ENCODE results near the gene MGAT2. TPM values are rescaled to one million over a fixed set of nuclear protein-coding genes. Genes with fewer than 3 reads are reported as not detected.

Gene MGAT2
- total RNA-seq, 1 donor from 2014 or later, result 32.3 TPM

GRCh38 chr14:49622022-49622607 is 1.5 kb downstream of the MGAT2 start:
- no peak for TF ChIP-seq CTCF (conservative IDR thresholded peaks at IDR 0.05)
- H3K9me3 Mint-ChIP-seq, result no peaks in the 10 kb centered on the region
- DNase-seq (ENCODE audit: low read depth, low spot score), result no peak
- peaks cover 17% of the 10 kb centered on the region for H3K36me3 Mint-ChIP-seq (ENCODE audit: low read depth)
- peak overlapping the region; percentile 100 for H3K4me3 Mint-ChIP-seq
- H3K27ac Mint-ChIP-seq (ENCODE audit: unreplicated experiment), result peak overlapping the region; percentile 87
- H3K27me3 Mint-ChIP-seq (ENCODE audit: low read depth), result no peaks in the 10 kb centered on the region
- H3K4me1 Mint-ChIP-seq, result peaks cover 40% of the 10 kb centered on the region

- no peak for TF ChIP-seq CTCF (conservative IDR thresholded peaks at IDR 0.05)
- no peak for DNase-seq (ENCODE audit: low read depth, low spot score)
- no peak overlapping the region for H3K27ac Mint-ChIP-seq (ENCODE audit: unreplicated experiment)
- H3K27me3 Mint-ChIP-seq (ENCODE audit: low read depth), result no peaks in the 10 kb centered on the region
- H3K9me3 Mint-ChIP-seq, result no peaks in the 10 kb centered on the region
- peaks cover 17% of the 10 kb centered on the region for H3K36me3 Mint-ChIP-seq (ENCODE audit: low read depth)
- peak overlapping the region; percentile 70 for H3K4me3 Mint-ChIP-seq
- peaks cover 39% of the 10 kb centered on the region for H3K4me1 Mint-ChIP-seq
Measured at GRCh38 chr14:49623387-49623786, 2.8 kb downstream of the MGAT2 start.

GRCh38 chr14:49623941-49624839 is 3.6 kb downstream of the MGAT2 start:
- Mint-ChIP-seq H3K9me3 (no peaks in the 10 kb centered on the region), H3K27ac (ENCODE audit: unreplicated experiment) (no peak overlapping the region), H3K4me3 (peak overlapping the region; percentile 70), H3K4me1 (peaks cover 36% of the 10 kb centered on the region), H3K27me3 (ENCODE audit: low read depth) (no peaks in the 10 kb centered on the region), H3K36me3 (ENCODE audit: low read depth) (peaks cover 13% of the 10 kb centered on the region)
- no peak for TF ChIP-seq CTCF (conservative IDR thresholded peaks at IDR 0.05)
- no peak for DNase-seq (ENCODE audit: low read depth, low spot score)

- H3K27me3 Mint-ChIP-seq (ENCODE audit: low read depth), result no peaks in the 10 kb centered on the region
- H3K4me1 Mint-ChIP-seq, result peaks cover 40% of the 10 kb centered on the region
- H3K27ac Mint-ChIP-seq (ENCODE audit: unreplicated experiment), result peak overlapping the region; percentile 100
- TF ChIP-seq CTCF (conservative IDR thresholded peaks at IDR 0.05), result peak; percentile 87
- H3K4me3 Mint-ChIP-seq, result peak overlapping the region; percentile 98
- no peaks in the 10 kb centered on the region for H3K9me3 Mint-ChIP-seq
- H3K36me3 Mint-ChIP-seq (ENCODE audit: low read depth), result peaks cover 15% of the 10 kb centered on the region
- DNase-seq (ENCODE audit: low read depth, low spot score), result peak; percentile 93
Measured at GRCh38 chr14:49633640-49634546, 13.3 kb downstream of the MGAT2 start.
